Renal pelvis (tissue), 12 donors: ENCODE measurements around the gene SLC18A3. TPM values are rescaled to one million over a fixed set of nuclear protein-coding genes. Genes with fewer than 3 reads are reported as not detected.

Experiments
- DNase-seq: peaks from one replicate; pipeline ENCODE4 v3.0.0-alpha.2; 2013
- long read RNA-seq, 16 experiments: transcript quantifications; one replicate each; lab custom pipeline, GENCODE V29; 2026
- polyA plus RNA-seq, 3 donors: library from polyadenylated mRNA; unstranded; fragments of 120-200 nt; gene quantifications; one replicate each; pipeline ENCODE4 v1.2.1, GENCODE V29; 2013; ENCODE audit not compliant: insufficient read length in 3 of 3

SLC18A3 gene
- not detected for polyA plus RNA-seq
- long read RNA-seq, donor 1 = 0 reads
- long read RNA-seq, donor 2 = 0 reads
- long read RNA-seq, donor 3 = 0 reads
- long read RNA-seq, donor 4 = 0 reads
- long read RNA-seq, donor 5 = 0 reads
- long read RNA-seq, donor 6 = 0 reads
- long read RNA-seq, donor 7 = 0 reads
- long read RNA-seq, donor 8 = 0 reads
- long read RNA-seq, donor 9 = 0 reads
- long read RNA-seq, donor 10 = 0 reads
- long read RNA-seq, donor 11 = 0 reads
- long read RNA-seq, donor 12 = 0 reads
- long read RNA-seq, donor 13 = 0 reads
- long read RNA-seq, donor 14 = 0 reads
- long read RNA-seq, donor 15 = 0 reads
- long read RNA-seq, donor 16 = 0 reads

DNA sequence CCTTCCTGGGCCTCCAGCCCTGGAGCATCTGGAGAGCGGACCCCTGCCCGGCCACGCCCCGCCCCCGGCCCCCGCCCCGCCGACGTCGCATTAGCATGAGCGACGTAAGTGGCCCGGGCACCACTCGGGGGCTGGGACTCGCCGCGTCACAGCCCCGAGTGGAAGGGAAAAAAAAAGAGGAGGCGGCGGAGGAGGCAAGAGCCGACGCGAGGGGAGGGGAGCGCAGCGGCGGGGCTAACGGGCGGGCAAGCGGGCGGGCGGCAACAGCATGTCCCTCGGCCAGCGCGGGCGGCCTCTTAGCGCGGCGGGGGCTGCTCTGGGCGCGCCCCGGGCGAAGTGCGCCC is at the start of gene SLC18A3:
Gene SLC18A3 (plus strand): TSS at position 197 of the 344 bp plus-strand sequence. CDS start 431 bp downstream, outside the sequence.
- no peak for DNase-seq

GRCh38 chr10:49560526-49560925 is 49.6 kb upstream of the SLC18A3 start:
- DNase-seq = no peak

DNA sequence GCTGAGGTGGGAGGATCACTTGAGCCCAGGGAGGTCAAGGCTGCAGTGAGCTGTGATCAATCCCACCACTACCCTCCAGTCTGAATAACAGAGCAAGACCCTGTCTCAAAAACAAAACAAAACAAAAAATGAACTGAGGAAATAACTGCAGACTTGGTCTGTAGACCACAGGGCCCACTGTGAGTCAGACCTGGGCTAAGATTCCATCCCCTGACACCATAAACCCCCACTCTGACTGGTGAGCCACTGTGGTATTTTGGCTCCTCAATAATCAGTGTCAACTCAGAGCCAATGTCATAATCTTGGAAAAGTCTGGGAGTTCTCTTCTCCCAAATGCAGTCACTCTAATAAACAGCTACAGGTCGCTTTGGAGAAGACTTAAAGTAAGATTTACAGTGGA is 47.2 kb upstream of the SLC18A3 start:
- DNase-seq = no peak

DNA sequence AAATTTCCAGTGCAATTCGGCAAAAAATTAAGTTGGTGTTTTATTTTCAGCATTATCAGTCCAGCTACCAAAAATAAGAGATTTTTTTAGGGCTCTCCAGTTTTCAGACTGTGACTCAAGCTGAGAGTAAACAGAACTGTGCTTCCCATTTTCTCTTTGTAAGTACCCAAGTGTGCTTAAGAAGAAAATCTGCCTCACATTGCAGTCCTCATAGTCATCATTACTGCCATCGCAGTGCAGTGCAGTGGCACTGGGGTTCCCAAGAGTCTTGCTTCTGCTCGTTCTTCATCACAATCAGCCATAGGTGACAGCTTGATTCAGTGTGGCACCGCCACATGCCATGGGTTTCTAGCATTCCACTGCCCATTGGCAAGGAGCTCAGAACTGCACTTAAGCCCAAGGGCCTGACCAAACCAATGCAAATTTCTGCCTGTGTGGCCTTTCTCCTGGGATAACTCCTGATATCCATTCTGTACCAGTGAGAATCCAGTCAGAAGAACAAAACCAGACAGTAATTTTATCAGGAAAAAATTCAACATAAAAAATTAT is 45.6 kb upstream of the SLC18A3 start:
- DNase-seq = no peak

GRCh38 chr10:49567810-49568209 is 42.3 kb upstream of the SLC18A3 start:
- DNase-seq = no peak

GRCh38 chr10:49568235-49568634 is 41.9 kb upstream of the SLC18A3 start:
- no peak for DNase-seq

- no peak for DNase-seq
These were observed 41.0 kb upstream of the SLC18A3 start for GRCh38 chr10:49569031-49569631.

GRCh38 chr10:49571388-49571787 is 38.7 kb upstream of the SLC18A3 start:
- DNase-seq = no peak

- DNase-seq = no peak
These were observed 37.5 kb upstream of the SLC18A3 start for GRCh38 chr10:49572594-49573114.

DNA sequence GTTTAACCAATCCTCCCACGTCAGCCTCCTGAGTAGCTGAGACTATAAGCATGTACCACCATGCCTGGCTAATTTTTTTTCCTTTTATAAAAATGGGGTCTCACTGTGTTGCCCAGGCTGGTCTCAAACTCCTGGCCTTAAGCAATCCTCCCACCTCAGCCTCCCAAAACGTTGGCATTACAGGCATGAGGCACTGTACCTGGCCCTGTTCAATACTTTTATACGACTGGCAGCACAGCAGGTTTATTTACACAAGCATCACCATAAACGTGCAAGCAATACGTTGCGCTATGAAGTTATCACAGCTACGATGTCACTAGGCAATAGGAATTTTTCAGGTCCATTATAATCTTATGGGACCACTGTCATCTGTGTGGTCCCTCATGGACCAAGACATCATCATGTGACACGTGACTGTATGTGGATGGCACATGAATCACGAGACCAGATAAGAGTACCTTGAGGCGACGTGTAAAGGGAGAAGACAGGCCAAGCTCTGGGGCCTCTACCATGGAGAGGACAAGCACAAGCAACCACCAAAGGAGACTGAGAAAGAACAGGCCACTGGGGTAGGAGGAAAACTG is 34.5 kb upstream of the SLC18A3 start:
- DNase-seq = no peak

DNA sequence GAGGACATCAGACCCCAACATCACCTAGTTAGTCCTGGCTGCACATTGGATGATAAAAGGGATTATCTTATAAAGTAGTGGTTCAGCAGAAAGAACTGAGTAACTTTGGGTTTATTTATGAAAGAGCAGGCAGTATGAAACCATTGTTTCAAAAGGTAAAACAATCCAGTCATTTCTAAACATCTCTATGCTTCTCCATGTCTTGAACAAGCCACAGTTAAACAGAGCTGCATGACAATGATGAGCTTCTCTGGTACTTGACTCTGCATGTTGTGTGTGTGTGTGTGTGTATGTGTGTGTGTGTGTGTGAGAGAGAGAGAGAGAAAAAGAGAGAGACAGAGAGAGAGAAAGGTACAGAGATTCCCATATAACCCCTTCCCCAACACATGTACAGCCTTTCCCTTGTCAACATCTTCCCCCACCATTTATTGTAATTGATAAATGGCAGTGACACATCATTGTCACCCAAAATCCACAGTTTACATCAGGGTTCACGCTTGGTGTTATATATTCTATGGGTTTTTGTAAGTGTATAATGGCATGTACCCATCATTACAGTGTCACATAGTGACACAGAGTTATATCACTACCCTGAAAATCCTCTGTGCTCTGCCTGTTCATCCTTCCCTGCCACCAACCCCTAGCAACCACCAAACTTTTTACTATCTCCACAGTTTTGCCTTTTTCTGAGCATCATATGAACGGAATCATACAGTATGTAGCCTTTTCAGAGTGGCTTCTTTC is 32.8 kb upstream of the SLC18A3 start:
- DNase-seq = no peak

- DNase-seq = no peak
These were observed 31.7 kb upstream of the SLC18A3 start for GRCh38 chr10:49578392-49578791.

- DNase-seq = no peak
These were observed 30.5 kb upstream of the SLC18A3 start for GRCh38 chr10:49579621-49580020.

DNA sequence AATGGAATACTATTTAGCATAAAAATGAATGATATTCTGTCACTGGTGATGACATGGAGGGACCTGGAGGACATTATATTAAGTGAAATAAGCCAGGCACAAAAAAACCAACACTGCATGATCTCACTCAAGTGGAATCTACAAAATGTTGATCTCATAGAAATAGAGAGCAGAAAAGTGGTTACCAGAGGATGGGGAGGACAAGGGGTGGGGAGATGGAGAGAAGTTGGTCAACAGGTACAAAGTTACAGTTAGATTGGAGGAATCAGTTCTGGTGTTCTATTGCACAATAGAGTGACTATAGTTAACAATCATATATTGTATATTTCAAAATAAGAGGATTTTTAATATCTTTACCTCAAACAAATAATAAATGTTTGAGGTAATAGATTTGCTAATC is 24.7 kb upstream of the SLC18A3 start:
- no peak for DNase-seq

GRCh38 chr10:49587981-49588380 is 22.1 kb upstream of the SLC18A3 start:
- no peak for DNase-seq

DNA sequence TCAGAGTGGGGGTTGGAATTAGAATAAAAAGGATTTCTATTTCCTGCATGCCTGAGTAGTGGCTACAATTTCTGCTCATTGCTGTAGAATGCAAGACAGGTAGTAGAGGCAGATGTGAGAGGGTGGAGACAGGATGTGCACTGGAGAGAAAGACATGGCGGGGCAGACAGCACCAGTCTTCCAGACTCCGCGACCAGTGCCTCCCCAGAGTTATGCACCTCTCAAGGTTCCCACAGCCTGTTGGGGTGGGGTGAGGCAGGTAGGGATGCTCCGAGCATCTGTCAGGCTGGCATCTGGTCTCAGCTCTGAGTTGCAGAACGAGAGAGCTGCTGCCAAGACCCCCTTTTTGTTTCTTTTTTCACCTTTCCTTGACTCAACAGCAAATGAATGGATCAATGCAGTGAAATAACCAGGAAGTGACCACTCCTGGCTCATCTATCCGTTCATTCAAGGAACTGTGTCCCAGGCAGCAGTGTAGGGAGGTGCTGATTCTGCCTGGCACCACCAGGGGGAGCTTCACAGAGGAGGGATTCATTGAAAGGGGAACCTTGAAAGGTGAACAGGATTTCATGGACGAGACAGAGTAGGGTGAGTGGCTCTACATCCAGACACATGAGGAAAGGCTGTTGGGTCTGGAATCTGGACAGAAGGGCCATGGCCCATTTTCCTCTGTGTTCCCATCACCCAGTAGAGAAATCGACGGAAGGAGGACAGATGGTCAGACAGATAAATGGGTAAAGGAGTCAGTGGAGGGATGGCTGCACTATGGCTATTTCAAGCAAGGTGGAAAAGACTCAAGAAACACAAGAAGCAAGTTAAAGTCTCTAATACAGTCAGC is 17.2 kb upstream of the SLC18A3 start:
- DNase-seq = peak; percentile 36

GRCh38 chr10:49593564-49593875 is 16.6 kb upstream of the SLC18A3 start:
- no peak for DNase-seq

GRCh38 chr10:49593998-49594397 is 16.1 kb upstream of the SLC18A3 start:
- no peak for DNase-seq

DNA sequence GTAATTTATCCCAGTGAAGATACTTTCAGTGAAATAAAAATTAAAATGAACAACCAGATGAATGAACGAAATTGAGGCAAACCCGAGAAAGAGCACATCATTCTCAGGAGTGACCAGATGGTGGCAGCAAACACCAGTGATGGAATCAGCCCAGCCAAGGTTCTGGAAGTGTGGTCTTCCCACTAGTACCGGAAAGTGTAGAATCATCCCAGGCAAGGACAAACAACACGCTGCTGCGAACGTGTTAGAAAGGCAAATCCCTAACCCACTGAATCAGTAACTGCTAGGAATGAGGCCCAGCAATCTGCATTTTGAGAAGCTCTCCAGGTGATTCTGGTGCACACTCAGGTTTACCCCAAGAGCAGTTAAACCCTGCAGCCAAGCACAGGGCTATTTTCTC is 15.5 kb upstream of the SLC18A3 start:
- DNase-seq = peak; percentile 54

- no peak for DNase-seq
These were observed 15.0 kb upstream of the SLC18A3 start for GRCh38 chr10:49595003-49595712.
